Anterior cingulate cortex (tissue), 58 donors: ENCODE measurements around the gene USP24.

Experiments used
- DNase-seq, 58 donors: peaks; one replicate each; lab custom pipeline; 2025; lab: John Stamatoyannopoulos, UW

Gene USP24

GRCh38 chr1:55215194-55216021 is at the start of gene USP24:
TSS of gene USP24 (minus strand) at chr1:55215364. CDS start at chr1:55215113, 251 bp downstream.
- peak in 56 of 58 donors; percentile 20 to 89 (median 66) for DNase-seq

GRCh38 chr1:55262822-55263221 is 47.7 kb upstream of the USP24 start:
- DNase-seq: no peak

GRCh38 chr1:55259911-55260609 is 44.9 kb upstream of the USP24 start:
- no peak for DNase-seq

GRCh38 chr1:55257958-55258357 is 42.8 kb upstream of the USP24 start:
- DNase-seq: no peak

- DNase-seq: no peak
Observed at GRCh38 chr1:55255901-55256300, 40.7 kb upstream of the USP24 start.

GRCh38 chr1:55252942-55253589 is 37.9 kb upstream of the USP24 start:
- peak in 17 of 58 donors; percentile 1 to 44 (median 8) for DNase-seq

- DNase-seq: no peak
Observed at GRCh38 chr1:55250399-55251075, 35.4 kb upstream of the USP24 start.

GRCh38 chr1:55249646-55250398 is 34.7 kb upstream of the USP24 start:
- no peak for DNase-seq

- no peak for DNase-seq
Observed at GRCh38 chr1:55246896-55247295, 31.7 kb upstream of the USP24 start.

GRCh38 chr1:55246331-55246730 is 31.2 kb upstream of the USP24 start:
- DNase-seq: no peak

- no peak for DNase-seq
Observed at GRCh38 chr1:55245781-55246180, 30.6 kb upstream of the USP24 start.

- DNase-seq: no peak
Observed at GRCh38 chr1:55244476-55245099, 29.4 kb upstream of the USP24 start.

- DNase-seq: no peak
Observed at GRCh38 chr1:55243655-55244054, 28.5 kb upstream of the USP24 start.

- DNase-seq: no peak
Observed at GRCh38 chr1:55239548-55239947, 24.4 kb upstream of the USP24 start.

GRCh38 chr1:55235722-55236121 is 20.6 kb upstream of the USP24 start:
- DNase-seq: no peak

GRCh38 chr1:55234016-55234415 is 18.9 kb upstream of the USP24 start:
- no peak for DNase-seq

GRCh38 chr1:55233145-55233777 is 18.1 kb upstream of the USP24 start:
- DNase-seq: no peak

- DNase-seq: no peak
Observed at GRCh38 chr1:55232448-55233144, 17.4 kb upstream of the USP24 start.
